HG02970 (cell line): ENCODE measurements around the gene IFT52.
"Not testable (repeated sequence)": the region's sequence is repeated elsewhere in the genome, so short reads cannot be mapped to it uniquely, and the experiment has no call there.

Source experiments
- ATAC-seq: cut with Tn5 transposase; IDR thresholded peaks from one replicate; pipeline ENCODE4 v1.9.1; 2021; ENCODE audit warnings: mild to moderate bottlenecking, moderate library complexity, moderate number of reproducible peaks; ENCODE audit not compliant: unreplicated experiment, low FRiP score

The IFT52 gene

GRCh38 chr20:43564993-43565757, 25.6 kb upstream of the IFT52 start:
- no peak for ATAC-seq

GRCh38 chr20:43565758-43566104, 25.0 kb upstream of the IFT52 start:
- no peak for ATAC-seq

- ATAC-seq = no peak
Measured at GRCh38 chr20:43567477-43567876, 23.3 kb upstream of the IFT52 start.

- no peak for ATAC-seq
Measured at GRCh38 chr20:43568706-43569105, 22.0 kb upstream of the IFT52 start.

- ATAC-seq = no peak
Measured at GRCh38 chr20:43569282-43569681, 21.5 kb upstream of the IFT52 start.

- no peak for ATAC-seq
Measured at GRCh38 chr20:43570496-43570895, 20.2 kb upstream of the IFT52 start.

- ATAC-seq = no peak
Measured at GRCh38 chr20:43571310-43571709, 19.4 kb upstream of the IFT52 start.

GRCh38 chr20:43571771-43572170, 19.0 kb upstream of the IFT52 start:
- no peak for ATAC-seq

GRCh38 chr20:43572891-43573290, 17.8 kb upstream of the IFT52 start:
- ATAC-seq = no peak

- no peak for ATAC-seq
Measured at GRCh38 chr20:43576108-43576507, 14.6 kb upstream of the IFT52 start.

- ATAC-seq = no peak
Measured at GRCh38 chr20:43579861-43580793, 10.6 kb upstream of the IFT52 start.

- ATAC-seq = no peak
Measured at GRCh38 chr20:43583133-43583864, 7.4 kb upstream of the IFT52 start.

- ATAC-seq = no peak
Measured at GRCh38 chr20:43583982-43584432, 6.7 kb upstream of the IFT52 start.

- no peak for ATAC-seq
Measured at GRCh38 chr20:43584448-43585136, 6.1 kb upstream of the IFT52 start.

- ATAC-seq = no peak
Measured at GRCh38 chr20:43586641-43587040, 4.1 kb upstream of the IFT52 start.

- ATAC-seq = not testable (repeated sequence)
Measured at GRCh38 chr20:43588526-43588925, 2.2 kb upstream of the IFT52 start.

GRCh38 chr20:43590036-43590391, 723 bp upstream of the IFT52 start:
- ATAC-seq = no peak

GRCh38 chr20:43601960-43602359, 11.2 kb downstream of the IFT52 start:
- not testable (repeated sequence) for ATAC-seq

GRCh38 chr20:43603124-43603523, 12.4 kb downstream of the IFT52 start:
- ATAC-seq = no peak

GRCh38 chr20:43605715-43606114, 15.0 kb downstream of the IFT52 start:
- no peak for ATAC-seq
